Activated T-cell treated with anti-CD3 and anti-CD28 coated beads, Interleukin-2, amount 50 U/mL, for 48 hours (primary cell): ENCODE results near the gene HSD11B1L.

Experiments
- DNase-seq, 2 experiments: peaks; one replicate each; pipeline ENCODE4 v3.0.0-alpha.2; 2020

Gene HSD11B1L

DNA sequence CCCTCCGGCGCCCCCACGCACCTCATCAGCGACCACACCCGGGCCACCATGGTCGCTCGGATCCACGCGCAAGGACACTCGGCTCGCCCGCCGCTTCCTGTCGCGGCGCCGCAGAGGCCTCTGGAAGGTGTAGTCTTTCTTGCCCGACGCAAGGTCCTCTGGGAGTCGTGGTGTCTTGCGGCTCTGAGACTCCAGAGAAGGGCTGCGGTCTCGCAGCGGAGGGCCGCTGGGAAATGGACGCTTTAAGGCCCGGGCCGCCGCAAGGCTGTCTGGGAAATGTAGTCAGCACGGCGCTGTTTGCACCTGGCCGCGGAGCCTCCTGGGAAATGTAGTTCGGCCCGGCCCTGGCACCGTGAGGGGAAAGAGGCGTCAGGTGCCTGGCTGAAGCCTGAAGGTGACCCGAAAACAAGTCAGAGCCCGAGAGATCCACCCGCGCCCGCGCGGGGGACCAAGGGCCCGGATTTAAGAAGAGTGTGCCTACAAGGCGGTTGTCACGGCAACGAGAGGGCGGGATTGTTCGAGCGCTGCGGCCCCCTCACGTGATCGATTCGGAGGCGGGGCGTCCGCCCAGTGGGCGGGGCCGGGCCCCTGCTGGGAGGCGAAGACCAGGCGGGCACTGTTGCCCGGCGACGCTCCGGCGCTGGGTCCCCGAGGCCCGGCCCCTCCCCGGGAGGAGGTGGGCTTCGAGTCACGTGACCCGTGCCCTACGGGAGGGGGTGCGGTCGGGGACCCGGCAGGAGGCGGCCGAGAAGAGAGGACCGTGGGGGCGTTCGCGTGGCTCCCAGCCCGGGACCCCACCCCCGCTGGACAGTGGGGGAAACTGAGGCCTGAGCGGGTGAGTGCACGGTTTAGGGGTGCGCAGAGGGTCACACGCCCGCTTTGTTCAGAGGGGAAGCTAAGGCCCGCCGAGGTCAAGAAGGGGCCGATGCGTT, at the start of gene HSD11B1L, which contains the start of gene MICOS13:
TSS of gene HSD11B1L (plus strand) at position 591 of the 932 bp plus-strand sequence. CDS start 3,806 bp downstream, outside the sequence.
TSS of gene MICOS13 (minus strand) at position 80 of the 932 bp plus-strand sequence. CDS start at position 50, 30 bp downstream.
- DNase-seq = peak; percentile 97 to 98

DNA sequence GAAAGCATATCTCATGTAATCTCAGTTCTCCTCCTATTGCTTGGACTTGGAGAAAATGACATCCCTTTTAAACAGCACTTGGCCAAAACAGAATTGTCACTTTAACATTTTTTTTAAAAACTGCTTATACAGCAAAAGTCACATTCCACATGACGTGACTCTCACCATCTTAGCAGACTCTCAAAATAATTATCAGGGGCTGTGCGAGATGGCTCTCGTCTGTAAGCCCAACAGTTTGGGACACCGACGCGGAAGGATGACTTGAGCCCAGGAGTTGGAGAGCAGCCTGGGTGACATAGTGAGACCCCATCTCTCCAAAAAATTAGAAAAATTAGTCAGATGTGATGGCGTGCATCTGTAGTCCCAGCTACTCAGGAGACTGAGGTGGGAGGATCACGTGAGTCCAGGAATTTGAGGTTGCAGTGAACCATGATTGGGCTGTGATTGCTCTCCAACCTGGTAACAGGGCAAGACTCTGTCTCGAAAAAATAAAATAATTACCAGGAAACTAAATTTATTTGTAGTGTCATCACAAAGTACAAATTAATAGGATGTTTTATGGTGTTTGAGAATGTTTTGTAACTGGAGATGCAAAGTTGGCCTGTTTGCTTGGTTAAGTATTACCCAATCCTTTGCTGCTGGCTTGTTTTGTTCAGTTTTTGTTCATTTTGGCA, 49.1 kb upstream of the HSD11B1L start:
- DNase-seq = peak in 1 of 2 experiments; percentile 1

DNA sequence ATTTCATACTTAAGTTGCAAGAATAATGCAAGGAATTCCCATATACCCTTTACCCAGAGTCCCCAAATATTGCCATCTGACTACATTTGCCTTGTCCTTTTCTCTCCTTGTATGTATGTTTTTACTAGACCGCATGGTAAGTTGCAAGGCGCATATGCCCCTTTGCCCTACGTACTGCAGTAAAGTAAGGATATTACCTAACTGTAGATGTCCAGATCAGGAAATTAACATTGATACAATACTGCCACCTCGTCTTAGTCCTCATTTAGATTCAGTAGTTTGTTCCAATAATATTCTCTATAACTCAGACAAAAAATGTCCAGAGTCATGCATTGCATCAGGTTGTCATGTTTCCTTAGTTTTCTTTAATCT, 48.6 kb upstream of the HSD11B1L start:
- peak in 1 of 2 experiments; percentile 7 for DNase-seq

DNA sequence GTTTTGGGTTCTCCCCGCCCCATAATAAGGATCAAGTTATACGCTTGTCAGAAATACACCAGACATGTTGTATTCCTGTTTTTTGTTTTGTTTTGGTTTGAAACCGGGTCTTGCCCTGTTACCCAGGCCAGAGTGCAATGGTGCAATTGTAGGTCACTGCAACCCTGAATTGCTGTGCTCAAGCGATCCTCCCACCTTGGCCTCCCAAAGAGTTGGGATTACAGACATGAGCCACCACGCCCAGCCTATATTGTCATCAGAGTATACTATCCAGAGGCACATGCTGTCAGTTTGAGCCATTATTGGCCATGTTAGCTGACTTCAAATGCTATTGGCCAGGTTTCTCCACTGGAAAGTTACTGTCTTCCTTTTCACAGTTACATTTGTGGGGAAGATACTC, 48.2 kb upstream of the HSD11B1L start:
- DNase-seq = peak in 1 of 2 experiments; percentile 16

DNA sequence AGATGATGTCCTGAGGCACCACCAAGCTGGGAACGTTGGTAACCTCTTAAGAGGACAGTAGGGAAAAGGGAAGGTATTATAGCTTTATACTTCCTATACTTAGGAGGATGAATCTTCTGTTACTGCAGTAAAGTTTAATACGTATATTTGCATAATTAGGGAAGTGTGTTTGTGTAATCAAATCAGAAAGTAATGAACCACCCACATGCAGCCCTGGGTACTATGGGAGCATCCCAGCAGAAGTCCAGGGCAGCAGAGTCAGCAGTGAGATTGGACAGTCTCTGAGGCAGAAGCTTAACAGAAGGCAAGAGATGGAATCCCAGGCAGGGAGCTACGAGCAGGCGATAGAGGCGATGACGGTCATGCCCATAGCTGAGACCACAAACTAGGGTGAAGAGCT, 45.4 kb upstream of the HSD11B1L start:
- no peak for DNase-seq

- no peak for DNase-seq
Measured at GRCh38 chr19:5637971-5638370, 42.9 kb upstream of the HSD11B1L start.

DNA sequence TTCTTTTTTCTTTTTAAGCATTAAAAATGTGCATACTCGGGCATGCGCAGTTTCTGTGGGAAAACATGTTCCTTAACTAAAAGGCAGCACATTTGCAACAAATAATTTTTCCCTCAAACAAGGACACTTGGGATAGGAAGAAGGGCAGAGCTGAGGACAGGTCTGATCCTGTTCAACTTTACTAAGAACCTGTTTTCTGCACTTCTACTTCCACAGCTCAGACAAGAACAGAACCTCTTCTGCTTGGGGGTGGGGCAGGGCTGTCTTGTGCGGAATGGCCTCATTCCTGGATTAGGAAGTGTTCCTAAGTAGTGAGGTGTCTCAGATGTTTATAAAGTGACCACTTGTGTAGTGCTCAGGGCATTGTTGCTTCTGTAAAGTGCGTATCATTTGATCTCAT, 39.7 kb upstream of the HSD11B1L start:
- no peak for DNase-seq

GRCh38 chr19:5642204-5642603, 38.6 kb upstream of the HSD11B1L start:
- no peak for DNase-seq

GRCh38 chr19:5643060-5643459, 37.8 kb upstream of the HSD11B1L start:
- DNase-seq = no peak

DNA sequence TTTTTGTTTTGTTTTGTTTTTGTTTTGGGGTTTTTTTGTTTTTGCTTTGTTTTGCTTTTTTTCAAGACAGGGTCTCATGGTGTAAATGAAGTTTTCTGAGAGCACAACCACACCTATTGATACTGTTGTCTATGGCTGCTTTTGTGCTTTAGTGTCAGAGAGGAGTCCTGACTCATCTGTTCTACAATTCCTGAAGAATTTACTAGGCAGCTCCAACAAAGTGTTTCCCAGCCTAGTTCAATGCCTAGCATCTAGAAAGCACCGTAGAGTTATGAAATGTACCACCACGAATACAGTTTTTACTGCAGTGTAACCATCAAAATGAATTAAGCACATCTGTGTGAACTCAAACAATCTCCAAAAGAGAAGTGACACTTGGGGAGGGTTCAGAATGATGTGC, 36.8 kb upstream of the HSD11B1L start:
- no peak for DNase-seq

- DNase-seq = no peak
Measured at GRCh38 chr19:5645409-5645808, 35.4 kb upstream of the HSD11B1L start.

DNA sequence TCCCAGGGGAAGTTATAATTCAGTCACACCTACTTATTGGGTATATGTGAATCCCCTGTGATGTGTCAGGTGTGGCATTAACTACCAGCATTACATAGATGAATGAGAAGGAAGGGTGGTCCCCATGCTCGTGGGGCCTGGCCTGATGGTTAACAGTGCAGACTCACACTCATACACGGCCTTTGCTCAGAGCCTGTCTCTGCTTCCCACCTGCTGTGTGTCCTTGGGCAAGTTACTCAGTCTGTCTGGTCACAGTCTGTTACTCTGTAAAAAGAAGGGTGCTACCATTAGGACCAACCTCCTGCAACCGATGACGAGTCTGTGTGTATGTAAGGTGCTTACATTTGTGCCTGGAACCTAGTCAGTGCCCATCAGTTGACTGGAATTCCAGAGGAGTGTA, 34.1 kb upstream of the HSD11B1L start:
- no peak for DNase-seq

DNA sequence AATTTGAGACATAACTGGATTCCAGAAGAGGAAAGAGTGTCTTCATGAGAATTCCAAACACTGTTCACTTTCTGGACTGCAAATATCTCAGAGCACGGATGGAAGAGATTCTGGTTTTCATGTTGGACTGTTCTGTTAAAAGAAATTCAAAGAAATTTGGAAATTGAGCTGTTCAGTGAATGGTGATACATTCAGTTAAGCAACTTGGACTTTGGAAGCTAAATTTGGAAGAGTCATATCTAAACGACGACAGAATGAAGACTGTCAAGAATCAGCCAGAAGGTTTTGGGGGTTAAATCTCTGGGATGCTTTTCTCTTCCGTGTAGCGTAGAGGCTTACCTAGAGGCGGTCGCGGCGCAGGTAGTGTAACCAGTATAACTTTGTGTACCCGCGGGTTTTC, 32.4 kb upstream of the HSD11B1L start:
- DNase-seq = no peak

GRCh38 chr19:5651361-5651760, 29.5 kb upstream of the HSD11B1L start:
- DNase-seq = no peak

DNA sequence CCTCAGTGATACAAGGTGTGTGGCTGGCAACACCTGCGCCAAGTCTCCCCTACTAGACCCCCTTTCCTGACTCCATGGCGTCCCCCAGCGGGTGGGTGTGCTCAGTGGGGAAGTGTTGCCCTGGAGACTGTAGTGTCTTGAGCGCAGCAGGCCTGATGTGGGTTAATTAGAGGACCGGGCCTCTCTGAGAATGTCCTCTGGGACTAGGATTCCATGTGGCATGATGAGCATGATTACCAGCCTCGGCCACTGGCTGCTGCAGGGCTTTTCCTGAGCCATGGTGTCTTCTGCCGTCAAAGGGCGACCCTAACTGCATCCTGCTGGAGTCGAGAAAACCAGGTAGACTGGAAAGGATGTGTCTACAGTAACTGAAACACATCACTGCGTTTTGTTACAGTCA, 28.6 kb upstream of the HSD11B1L start:
- no peak for DNase-seq

- DNase-seq = no peak
Measured at GRCh38 chr19:5654931-5655330, 25.9 kb upstream of the HSD11B1L start.

GRCh38 chr19:5655412-5655811, 25.4 kb upstream of the HSD11B1L start:
- no peak for DNase-seq

DNA sequence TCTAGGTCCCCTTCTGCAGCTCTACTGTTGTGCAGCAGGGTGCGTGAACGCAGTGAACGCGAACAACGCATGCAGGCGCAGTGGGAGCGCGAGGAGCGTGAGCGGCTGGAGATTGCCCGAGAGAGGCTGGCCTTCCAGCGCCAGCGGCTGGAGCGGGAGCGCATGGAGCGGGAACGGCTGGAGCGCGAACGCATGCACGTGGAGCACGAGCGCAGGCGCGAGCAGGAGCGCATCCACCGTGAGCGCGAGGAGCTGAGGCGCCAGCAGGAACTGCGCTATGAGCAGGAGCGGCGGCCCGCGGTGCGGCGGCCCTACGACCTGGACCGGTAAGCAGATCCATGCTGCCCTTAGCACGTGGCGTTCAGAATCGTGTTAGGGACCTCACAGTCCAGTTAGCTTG, 19.3 kb upstream of the HSD11B1L start:
- DNase-seq = no peak

DNA sequence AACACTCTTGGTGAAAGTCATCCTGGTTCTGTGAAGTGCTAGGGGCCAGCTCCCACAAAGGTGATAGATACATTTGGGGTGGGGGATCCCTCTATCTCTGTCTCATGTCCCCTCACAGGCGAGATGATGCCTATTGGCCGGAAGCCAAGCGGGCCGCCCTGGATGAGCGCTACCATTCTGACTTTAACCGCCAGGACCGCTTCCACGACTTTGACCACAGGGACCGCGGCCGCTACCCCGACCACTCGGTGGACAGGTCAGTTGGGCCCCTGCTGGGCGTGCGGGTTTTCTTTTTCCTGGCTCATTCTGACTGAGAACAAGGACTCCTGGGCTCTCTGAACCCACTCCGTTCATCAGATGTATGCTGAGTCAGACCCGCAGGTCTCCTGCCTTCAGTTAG, 16.9 kb upstream of the HSD11B1L start:
- no peak for DNase-seq

GRCh38 chr19:5664515-5664914, 16.3 kb upstream of the HSD11B1L start:
- DNase-seq = no peak

DNA sequence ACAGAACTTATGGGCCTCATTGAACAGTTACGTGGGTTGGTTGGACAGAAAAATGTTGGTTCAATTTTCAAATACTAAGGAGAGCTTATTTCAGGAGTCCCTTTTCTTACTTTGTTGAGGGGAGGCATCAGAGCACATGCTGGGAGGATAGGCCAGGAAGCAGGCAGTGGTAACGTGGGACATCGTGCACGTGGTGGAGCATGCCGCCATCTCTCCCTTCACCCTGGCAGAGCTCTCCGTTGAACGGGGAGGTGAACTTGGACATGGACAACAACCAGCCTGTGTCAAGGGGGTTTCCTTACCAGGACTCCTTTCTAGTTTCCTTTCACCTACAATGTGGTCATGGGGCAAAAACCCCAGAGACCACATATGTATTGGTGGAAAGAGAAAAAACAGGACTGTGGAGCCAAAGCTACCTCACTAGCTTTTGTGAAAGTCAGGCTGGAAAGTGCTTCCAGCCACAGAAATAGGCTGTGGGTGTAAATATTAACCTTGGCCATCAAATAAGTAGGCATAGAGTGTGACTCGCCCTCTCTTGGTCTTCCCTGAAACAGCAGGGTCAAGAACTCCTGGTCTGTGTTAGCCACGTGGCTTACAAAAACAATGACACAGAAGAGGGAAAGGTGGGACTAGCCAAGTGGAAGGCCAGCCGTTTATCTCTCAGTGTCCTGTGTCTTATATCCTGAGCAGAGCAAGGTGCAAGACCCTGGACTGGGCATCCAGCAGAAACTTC, 14.9 kb upstream of the HSD11B1L start:
- DNase-seq = no peak

DNA sequence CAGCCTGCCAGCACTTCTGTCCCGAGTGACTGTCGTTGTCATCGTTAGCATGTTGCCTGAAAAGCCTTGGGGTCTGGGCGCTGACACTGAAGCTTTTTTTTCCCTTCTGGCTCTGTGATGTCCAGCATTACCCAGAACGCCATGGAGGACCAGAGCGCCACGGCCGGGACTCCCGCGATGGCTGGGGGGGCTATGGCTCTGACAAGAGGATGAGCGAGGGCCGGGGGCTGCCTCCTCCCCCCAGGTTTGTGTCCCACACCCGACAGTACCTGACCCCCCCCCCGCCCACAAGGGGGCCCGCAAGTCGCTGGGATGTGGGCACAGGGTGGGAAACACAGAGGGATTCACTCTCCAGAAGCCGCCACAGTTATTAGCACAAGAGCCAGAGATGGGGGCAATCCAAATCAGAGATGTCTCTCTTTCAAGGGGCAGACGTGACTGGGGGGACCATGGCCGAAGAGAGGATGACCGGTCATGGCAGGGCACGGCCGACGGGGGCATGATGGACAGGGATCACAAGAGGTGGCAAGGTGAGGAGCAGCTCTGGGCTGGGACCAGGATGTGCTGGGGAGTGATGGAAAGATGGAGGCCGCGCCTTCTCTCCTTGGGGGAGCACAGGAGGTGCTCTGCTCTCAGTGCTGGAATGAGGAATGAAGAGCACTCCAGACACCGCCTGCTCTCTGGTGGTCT, 13.8 kb upstream of the HSD11B1L start:
- no peak for DNase-seq
